HepG2 (cell line): ENCODE data around the gene ERMARD. TPM values are rescaled to one million over a fixed set of nuclear protein-coding genes. Genes with fewer than 3 reads are reported as not detected.

Experiments
- ATAC-seq: fragments of 200-7000 bp; cut with Tn5 transposase; 3 replicates; pipeline ENCODE4 v1.9.1; 2020; ENCODE audit warnings: mild to moderate bottlenecking, moderate library complexity
- BruUV-seq: library from RNA; stranded (reverse); fragments of 400-500 nt; replicated peaks from 2 replicates; lab custom pipeline; 2021; lab: Mats Ljungman, UMichigan
- CTCF ChIA-PET: fragments of 300-600 bp; formaldehyde crosslinking; extraction: SDS; loops from one replicate; lab custom pipeline; 2021; ENCODE audit warnings: low total read pairs, inconsistent platforms, low intra/inter-chr PET ratio; lab: Yijun Ruan, JAX
- POLR2A ChIA-PET: fragments of 350-600 bp; sonication (Branson Sonifier 250); formaldehyde crosslinking; loops from one replicate; lab custom pipeline; 2020; ENCODE audit warnings: antibody characterized with exemption, inconsistent platforms; lab: Yijun Ruan, JAX
- DNase-seq: peaks from one replicate; pipeline ENCODE4 v3.0.0-alpha.2; 2015; ENCODE audit warnings: low spot score
- FAIRE-seq: peaks from 3 replicates; lab custom pipeline; 2011; peaks lifted over from hg19 to GRCh38; lab: Jason Lieb, UNC
- H2AFZ ChIP-seq: one replicate; pipeline ENCODE4 v1.6.1; 2011; ENCODE audit warnings: low read length, inconsistent platforms
- H3K27ac ChIP-seq: fragments of 300-600 bp; 3 replicates; pipeline ENCODE4 v1.8.0; 2011; ENCODE audit warnings: mixed run types, mild to moderate bottlenecking, mixed read lengths, low read length, inconsistent platforms; ENCODE audit not compliant: insufficient read depth; ENCODE audit errors: extremely low read length
- H3K27me3 ChIP-seq, 2 experiments: fragments of 200-600 bp in 1 of 2; 2 replicates in 1 of 2; 3 replicates in 1 of 2; pipeline versions ENCODE4 v1.6.0 to v1.8.0; 2011; ENCODE audit warnings: low read length in 2 of 2, mild to moderate bottlenecking in 2 of 2, moderate library complexity in 2 of 2, inconsistent platforms in 1 of 2; ENCODE audit not compliant: insufficient read depth in 2 of 2, control insufficient read depth in 1 of 2
- H3K36me3 ChIP-seq, 2 experiments: fragments of 200-600 bp in 1 of 2; replicated peaks in 1 of 2; 2 replicates in 1 of 2; 3 replicates in 1 of 2; pipeline versions ENCODE4 v1.5.1 to v1.8.0; 2011; ENCODE audit warnings: low read length in 2 of 2, inconsistent platforms in 1 of 2; ENCODE audit not compliant: insufficient read depth in 2 of 2, control insufficient read depth in 1 of 2
- H3K4me1 ChIP-seq: 2 replicates; pipeline ENCODE4 v1.5.1; 2012; ENCODE audit warnings: low read length, inconsistent platforms; ENCODE audit not compliant: insufficient read depth
- H3K4me2 ChIP-seq: 2 replicates; pipeline ENCODE4 v1.6.0; 2011; ENCODE audit warnings: low read depth, low read length, inconsistent platforms
- H3K4me3 ChIP-seq, 3 experiments: fragments of 200-600 bp in 1 of 3; sonication (generic), shearing (Covaris generic) in 1 of 3; replicated peaks in 1 of 3; 2 replicates each; pipeline ENCODE4 v1.5.1; 2011 to 2016; ENCODE audit warnings: low read length in 3 of 3, inconsistent platforms in 2 of 3, low read depth in 2 of 3, mild to moderate bottlenecking in 2 of 3, control low read depth in 1 of 3, mixed read lengths in 1 of 3; ENCODE audit not compliant: insufficient read depth in 1 of 3
- H3K79me2 ChIP-seq: one replicate; pipeline ENCODE4 v1.6.1; 2011; ENCODE audit warnings: low read length, inconsistent platforms; ENCODE audit not compliant: insufficient read depth
- H3K9ac ChIP-seq: 2 replicates; pipeline ENCODE4 v1.6.0; 2011; ENCODE audit warnings: mild to moderate bottlenecking, low read depth, low read length, inconsistent platforms; ENCODE audit not compliant: insufficient read depth
- H3K9me3 ChIP-seq: 2 replicates; pipeline ENCODE4 v1.5.1; 2012; ENCODE audit warnings: mild to moderate bottlenecking, low read length
- H4K20me1 ChIP-seq: 2 replicates; pipeline ENCODE4 v1.6.0; 2011; ENCODE audit warnings: inconsistent platforms, mild to moderate bottlenecking, low read length, moderate library complexity; ENCODE audit not compliant: insufficient read depth
- ATF1 ChIP-seq: IDR thresholded peaks from 2 replicates; pipeline ENCODE4 v1.6.1; 2016; ENCODE audit warnings: mild to moderate bottlenecking, control low read depth
- ESRRA ChIP-seq: sonication (generic); formaldehyde crosslinking; IDR thresholded peaks from 2 replicates; pipeline ENCODE4 v1.5.1; 2020; ENCODE audit warnings: mild to moderate bottlenecking, low read depth, missing genetic modification reagents
- NFRKB ChIP-seq: fragments of 450-650 bp; IDR thresholded peaks from 2 replicates; pipeline ENCODE4 v1.6.1; 2017
- PATZ1 ChIP-seq: sonication (generic); formaldehyde crosslinking; IDR thresholded peaks from 2 replicates; pipeline ENCODE4 v1.4.0; 2020; ENCODE audit warnings: missing genetic modification reagents
- PAWR ChIP-seq: sonication (generic); formaldehyde crosslinking; IDR thresholded peaks from 2 replicates; pipeline ENCODE4 v1.4.0; 2020; ENCODE audit warnings: missing genetic modification reagents, mild to moderate bottlenecking, borderline replicate concordance
- ZC3H13 ChIP-seq: sonication (generic); formaldehyde crosslinking; IDR thresholded peaks from 2 replicates; pipeline ENCODE4 v1.8.1; 2023; ENCODE audit warnings: mild to moderate bottlenecking, missing genetic modification reagents, moderate library complexity
- ZNF326 ChIP-seq: sonication (generic); formaldehyde crosslinking; IDR thresholded peaks from 2 replicates; pipeline ENCODE4 v1.4.0; 2020; ENCODE audit warnings: missing genetic modification reagents, borderline replicate concordance
- ZNF775 ChIP-seq: sonication (generic); formaldehyde crosslinking; IDR thresholded peaks from 2 replicates; pipeline ENCODE4 v1.4.0; 2020; ENCODE audit warnings: missing genetic modification reagents, mild to moderate bottlenecking, moderate library complexity, borderline replicate concordance
- in situ Hi-C: cut with HindIII; loops from 2 replicates; pipeline ENCODE4 v1.10.0; 2017; ENCODE audit warnings: low pct_unique_long_range_greater_than_20kb; ENCODE audit not compliant: extremely low pct_ligation_motif_present
- intact Hi-C: fragments of 100-400 bp; cut with micrococcal nuclease; formaldehyde crosslinking; loops from one replicate; pipeline ENCODE4 v1.10.0; 2022; ENCODE audit not compliant: unreplicated experiment
- polyA plus RNA-seq, 8 experiments: library from polyadenylated mRNA; depleted of rRNA in 3 of 8; stranded (reverse) in 7 of 8; unstranded in 1 of 8; fragments of >200 nt; fragmentation: Illumina TruSeq in 4 of 8; extraction: Trizol in 4 of 8; gene quantifications; 2 replicates each; pipeline versions ENCODE4 v1.2.1 to v1.2.3, GENCODE V29; 2011 to 2016; ENCODE audit warnings: low read depth in 4 of 8, missing spikeins in 1 of 8, mixed read lengths in 1 of 8; ENCODE audit not compliant: insufficient read depth in 1 of 8
- total RNA-seq, 5 experiments: library from RNA; depleted of rRNA; stranded (reverse); fragments of >200 nt; fragmentation: Illumina TruSeq; extraction: Trizol; gene quantifications; 2 replicates each; pipeline ENCODE4 v1.2.3, GENCODE V29; 2016; ENCODE audit warnings: low read depth in 1 of 5

The ERMARD gene
- total and polyA plus RNA-seq, 2 of the 13 experiments (the other 11 are each of a cell fraction or from before 2014, with no cell fraction given) = 8.8 to 10.7 TPM

- peak; percentile 43; the same call in 1 of the 2 replicates for TF ChIP-seq ZC3H13 (CRISPR knock-in tag)
- TF ChIP-seq ZNF775 (CRISPR knock-in tag) = 0 out of 2 replicates have a peak, but pooled peaks have one; percentile 35
- no peak for TF ChIP-seq NFRKB
- TF ChIP-seq PAWR (CRISPR knock-in tag) = 0 out of 2 replicates have a peak, but pooled peaks have one; percentile 71
- peak; percentile 9; the same call in 1 of the 2 replicates for TF ChIP-seq ESRRA (CRISPR knock-in tag)
Observed at GRCh38 chr6:169726049-169726400, 25.4 kb upstream of the ERMARD start (continued).

- intact Hi-C loops = no loop called here
- H3K27me3 ChIP-seq = no peaks in the 10 kb centered on the region; a peak in 1 of 5 replicates
- ATAC-seq (no peak), FAIRE-seq (no peak), DNase-seq (no peak)
- H3K4me3 ChIP-seq = no peak overlapping the region
- TF ChIP-seq ZNF326 = no peak
- TF ChIP-seq ATF1 (CRISPR knock-in tag) = peak; percentile 29; the same call in 1 of the 2 replicates
- no peak for TF ChIP-seq PATZ1 (CRISPR knock-in tag)
- TF ChIP-seq, all 625 proteins: peak for 1
- peaks cover 14% of the 10 kb centered on the region for H4K20me1 ChIP-seq
- ChIA-PET POLR2A (interaction anchor here (3.0 to 4.9 kb wide), 3 partner anchors 25 to 75 kb away, joined by 41 to 92 read pairs (median 41); partner anchors contain the start of genes DYNLT2 and ERMARD), CTCF (no interaction called here)
- BruUV-seq = no TSS peak
- no peak overlapping the region for H3K4me2 ChIP-seq
- peaks cover 15% of the 10 kb centered on the region for H3K79me2 ChIP-seq
- H3K36me3 ChIP-seq = no peaks in the 10 kb centered on the region
- H3K4me1 ChIP-seq = peaks cover 30% of the 10 kb centered on the region
- in situ Hi-C loops = no loop called here
- H3K9ac ChIP-seq = no peak overlapping the region
- no peak overlapping the region for H2AFZ ChIP-seq
- H3K27ac ChIP-seq = peak overlapping the region; percentile 9
- H3K9me3 ChIP-seq = no peaks in the 10 kb centered on the region
Observed at GRCh38 chr6:169726963-169727362, 24.5 kb upstream of the ERMARD start.
